Right lobe of liver (tissue), 4 donors: ENCODE measurements around the gene CT45A1.
"Not testable (repeated sequence)": the region's sequence is repeated elsewhere in the genome, so short reads cannot be mapped to it uniquely, and the experiment has no call there.

Experiments
- POLR2A ChIP-seq: fragments of 450-650 bp; IDR thresholded peaks from one replicate; pipeline ENCODE4 v1.6.1; 2017; ENCODE audit warnings: antibody characterized with exemption, mild to moderate bottlenecking
- TF ChIP-seq, protein P1 (sequence below), 4 donors: fragments of 200-600 bp in 3 of 4; fragments of 450-650 bp in 1 of 4; IDR thresholded peaks; one replicate each; pipeline versions ENCODE4 v1.5.1 to v1.8.0; 2016 to 2022; ENCODE audit warnings: antibody characterized with exemption in 4 of 4, mild to moderate bottlenecking in 2 of 4
- donor health status: DM: no; HTN: no; CAD: no.
- donor health status: DM: no; HTN: no; CAD: no.
- donor health status: DM: no; HTN: yes; CAD: no.

DNA sequence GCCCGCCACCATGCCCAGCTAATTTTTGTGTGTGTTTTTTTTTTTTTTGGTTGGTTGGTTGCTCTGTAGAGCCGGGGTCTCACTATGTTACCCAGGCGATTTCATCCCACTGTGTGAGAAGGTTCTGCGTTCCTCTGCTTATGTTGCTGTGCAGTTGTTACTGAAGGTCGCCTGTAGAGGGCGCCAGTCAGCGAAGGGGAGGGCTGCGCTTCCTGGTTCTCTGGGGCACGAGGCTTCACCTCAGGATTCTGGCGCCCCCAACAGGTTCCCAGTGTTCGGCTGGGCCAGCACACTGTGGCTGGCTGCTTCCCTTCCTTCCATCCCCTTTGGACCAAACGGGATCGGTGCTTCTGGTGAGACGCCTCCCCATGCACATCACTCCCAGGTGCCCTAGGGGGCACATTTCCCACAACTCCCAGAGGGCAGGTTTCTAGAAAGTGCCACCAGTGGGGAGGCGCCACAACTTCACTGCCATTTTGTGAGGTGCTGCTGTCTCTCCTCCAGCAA, at the start of gene CT45A1:
- TF ChIP-seq POLR2A = not testable (repeated sequence)
- TF ChIP-seq, protein P1, sequence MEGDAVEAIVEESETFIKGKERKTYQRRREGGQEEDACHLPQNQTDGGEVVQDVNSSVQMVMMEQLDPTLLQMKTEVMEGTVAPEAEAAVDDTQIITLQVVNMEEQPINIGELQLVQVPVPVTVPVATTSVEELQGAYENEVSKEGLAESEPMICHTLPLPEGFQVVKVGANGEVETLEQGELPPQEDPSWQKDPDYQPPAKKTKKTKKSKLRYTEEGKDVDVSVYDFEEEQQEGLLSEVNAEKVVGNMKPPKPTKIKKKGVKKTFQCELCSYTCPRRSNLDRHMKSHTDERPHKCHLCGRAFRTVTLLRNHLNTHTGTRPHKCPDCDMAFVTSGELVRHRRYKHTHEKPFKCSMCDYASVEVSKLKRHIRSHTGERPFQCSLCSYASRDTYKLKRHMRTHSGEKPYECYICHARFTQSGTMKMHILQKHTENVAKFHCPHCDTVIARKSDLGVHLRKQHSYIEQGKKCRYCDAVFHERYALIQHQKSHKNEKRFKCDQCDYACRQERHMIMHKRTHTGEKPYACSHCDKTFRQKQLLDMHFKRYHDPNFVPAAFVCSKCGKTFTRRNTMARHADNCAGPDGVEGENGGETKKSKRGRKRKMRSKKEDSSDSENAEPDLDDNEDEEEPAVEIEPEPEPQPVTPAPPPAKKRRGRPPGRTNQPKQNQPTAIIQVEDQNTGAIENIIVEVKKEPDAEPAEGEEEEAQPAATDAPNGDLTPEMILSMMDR (IDR thresholded peaks at IDR 0.05) = not testable (repeated sequence)
